T-helper 17 cell (primary cell): ENCODE data around the gene CLDN16. TPM values are rescaled to one million over a fixed set of nuclear protein-coding genes. Genes with fewer than 3 reads are reported as not detected.

Source experiments
- ATAC-seq: fragments of 150-1000 bp; cut with Tn5 transposase; 2 replicates; pipeline ENCODE4 v1.10.0; 2021; ENCODE audit warnings: mild to moderate bottlenecking, moderate library complexity
- DNase-seq, 3 donors: peaks; one replicate each; pipeline versions ENCODE4 v3.0.0 to v3.0.0-alpha.2; 2020 to 2021
- H3K9me3 ChIP-seq: one replicate; pipeline ENCODE4 v1.7.0; 2013; ENCODE audit warnings: low read length, mild to moderate bottlenecking; ENCODE audit not compliant: control insufficient read depth, poor library complexity, severe bottlenecking
- H3K27ac Mint-ChIP-seq: one replicate; pipeline ENCODE4 v1.8.0; 2022; ENCODE audit warnings: mild to moderate bottlenecking, moderate library complexity, mixed read lengths
- H3K27me3 Mint-ChIP-seq: one replicate; pipeline ENCODE4 v1.8.0; 2022; ENCODE audit warnings: mixed read lengths
- H3K36me3 Mint-ChIP-seq: one replicate; pipeline ENCODE4 v1.8.0; 2022; ENCODE audit warnings: low read depth, mixed read lengths
- H3K4me1 Mint-ChIP-seq: one replicate; pipeline ENCODE4 v1.8.0; 2022; ENCODE audit warnings: mild to moderate bottlenecking, mixed read lengths
- H3K4me3 Mint-ChIP-seq: one replicate; pipeline ENCODE4 v1.8.0; 2022; ENCODE audit warnings: mild to moderate bottlenecking, moderate library complexity, mixed read lengths
- total RNA-seq, 4 donors: library from RNA in 2 of 4; stranded (reverse) in 2 of 4; gene quantifications; one replicate each; pipeline ENCODE4 v1.2.3 and lab custom pipeline; 2022 to 2026

The CLDN16 gene, protein sequence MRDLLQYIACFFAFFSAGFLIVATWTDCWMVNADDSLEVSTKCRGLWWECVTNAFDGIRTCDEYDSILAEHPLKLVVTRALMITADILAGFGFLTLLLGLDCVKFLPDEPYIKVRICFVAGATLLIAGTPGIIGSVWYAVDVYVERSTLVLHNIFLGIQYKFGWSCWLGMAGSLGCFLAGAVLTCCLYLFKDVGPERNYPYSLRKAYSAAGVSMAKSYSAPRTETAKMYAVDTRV
- total RNA-seq (not detected), total RNA-seq (lab: John Stamatoyannopoulos, UW) (0 reads per million in 2 donors)

- H3K9me3 ChIP-seq = no peaks in the 10 kb centered on the region
- Mint-ChIP-seq H3K4me3 (no peak within 1 kb of the TSS), H3K27ac (no peak within 1 kb of the TSS), H3K36me3 (no peaks in the 10 kb centered on the region), H3K4me1 (no peaks in the 10 kb centered on the region), H3K27me3 (peaks cover 11% of the 10 kb centered on the region)
- no peak for ATAC-seq
- DNase-seq = no peak
Measured at GRCh38 chr3:190387578-190388213, at the start of gene CLDN16. Gene CLDN16, plus strand, starts transcription at chr3:190388163. Its CDS starts 167 bp downstream, at chr3:190388330.

- DNase-seq (no peak), ATAC-seq (no peak)
- Mint-ChIP-seq H3K27me3 (peaks cover 15% of the 10 kb centered on the region), H3K4me1 (peaks cover 3% of the 10 kb centered on the region), H3K27ac (no peak overlapping the region), H3K4me3 (no peak overlapping the region), H3K36me3 (peaks cover 4% of the 10 kb centered on the region)
- no peaks in the 10 kb centered on the region for H3K9me3 ChIP-seq
Measured at GRCh38 chr3:190338717-190339116, 49.2 kb upstream of the CLDN16 start.

DNA sequence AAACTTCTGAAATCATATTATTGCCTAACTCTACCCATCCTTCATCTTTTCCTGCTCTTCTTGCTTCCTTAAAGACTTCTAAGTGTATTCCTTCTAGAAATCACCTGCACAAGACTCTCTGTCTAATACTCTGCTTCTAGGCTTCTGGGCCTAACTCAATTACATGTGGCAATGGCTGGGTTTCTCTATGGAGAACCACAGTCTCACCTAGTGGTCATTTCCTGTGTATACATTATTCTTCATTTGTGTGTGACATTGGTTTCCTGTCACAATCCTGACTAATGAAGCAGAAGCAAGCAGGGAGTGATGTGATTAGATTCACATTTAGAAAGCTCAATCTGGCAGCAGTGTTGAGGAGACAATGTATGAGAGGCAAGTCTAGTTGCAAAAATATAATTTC lies 48.8 kb upstream of the CLDN16 start:
- H3K27me3 Mint-ChIP-seq = peaks cover 11% of the 10 kb centered on the region
- H3K4me1 Mint-ChIP-seq = peaks cover 3% of the 10 kb centered on the region
- ATAC-seq = no peak
- no peaks in the 10 kb centered on the region for H3K9me3 ChIP-seq
- H3K4me3 Mint-ChIP-seq = no peak overlapping the region
- DNase-seq = no peak
- no peak overlapping the region for H3K27ac Mint-ChIP-seq
- peaks cover 4% of the 10 kb centered on the region for H3K36me3 Mint-ChIP-seq

DNA sequence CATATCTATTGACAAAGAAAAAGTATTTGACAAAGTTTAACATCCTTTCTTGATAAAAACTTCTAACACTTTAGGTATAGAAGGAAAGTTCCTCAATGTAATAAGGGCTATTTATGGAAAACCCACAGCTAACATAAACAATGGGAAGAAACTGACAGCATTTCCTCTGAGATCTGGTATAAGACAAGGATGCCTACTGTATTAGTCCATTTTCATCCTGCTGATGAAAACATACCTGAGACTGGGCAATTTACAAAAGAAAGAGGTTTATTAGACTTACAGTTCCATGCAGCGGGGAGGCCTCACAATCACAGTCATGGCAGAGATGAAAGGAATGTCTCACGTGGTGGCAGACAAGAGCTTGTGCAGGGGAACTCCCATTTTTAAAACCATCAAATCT lies 47.9 kb upstream of the CLDN16 start:
- H3K27me3 Mint-ChIP-seq = peaks cover 11% of the 10 kb centered on the region
- DNase-seq = no peak
- no peak overlapping the region for H3K4me3 Mint-ChIP-seq
- no peaks in the 10 kb centered on the region for H3K9me3 ChIP-seq
- H3K4me1 Mint-ChIP-seq = peaks cover 5% of the 10 kb centered on the region
- ATAC-seq = no peak
- peaks cover 4% of the 10 kb centered on the region for H3K36me3 Mint-ChIP-seq
- no peak overlapping the region for H3K27ac Mint-ChIP-seq

- H3K9me3 ChIP-seq = no peaks in the 10 kb centered on the region
- peaks cover 16% of the 10 kb centered on the region for H3K27me3 Mint-ChIP-seq
- H3K27ac Mint-ChIP-seq = no peak overlapping the region
- H3K4me3 Mint-ChIP-seq = no peak overlapping the region
- DNase-seq = no peak
- H3K36me3 Mint-ChIP-seq = peaks cover 2% of the 10 kb centered on the region
- peaks cover 5% of the 10 kb centered on the region for H3K4me1 Mint-ChIP-seq
- no peak for ATAC-seq
Measured at GRCh38 chr3:190345027-190345821, 42.7 kb upstream of the CLDN16 start.

DNA sequence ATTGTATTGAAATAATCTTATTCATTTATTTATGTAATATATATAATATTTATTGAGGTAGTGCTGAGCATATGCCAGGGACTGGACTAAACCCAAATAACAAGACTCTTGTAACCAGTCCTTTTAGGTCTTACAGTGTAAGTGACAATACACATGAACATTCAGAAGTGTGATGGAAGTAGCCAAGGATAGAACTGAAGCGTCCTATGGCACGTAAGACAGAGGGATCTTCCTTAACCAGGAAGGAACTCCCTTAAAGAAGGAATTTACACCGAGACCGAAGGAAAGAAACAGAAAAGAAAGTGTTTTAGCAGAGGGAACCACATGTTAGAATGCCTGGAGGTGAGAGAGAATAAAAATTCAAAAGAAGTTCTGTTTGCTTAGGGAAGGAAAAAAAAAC lies 42.1 kb upstream of the CLDN16 start:
- Mint-ChIP-seq H3K27ac (no peak overlapping the region), H3K27me3 (peaks cover 16% of the 10 kb centered on the region), H3K4me1 (peaks cover 5% of the 10 kb centered on the region), H3K4me3 (no peak overlapping the region), H3K36me3 (peaks cover 2% of the 10 kb centered on the region)
- DNase-seq = no peak
- H3K9me3 ChIP-seq = no peaks in the 10 kb centered on the region
- no peak for ATAC-seq

DNA sequence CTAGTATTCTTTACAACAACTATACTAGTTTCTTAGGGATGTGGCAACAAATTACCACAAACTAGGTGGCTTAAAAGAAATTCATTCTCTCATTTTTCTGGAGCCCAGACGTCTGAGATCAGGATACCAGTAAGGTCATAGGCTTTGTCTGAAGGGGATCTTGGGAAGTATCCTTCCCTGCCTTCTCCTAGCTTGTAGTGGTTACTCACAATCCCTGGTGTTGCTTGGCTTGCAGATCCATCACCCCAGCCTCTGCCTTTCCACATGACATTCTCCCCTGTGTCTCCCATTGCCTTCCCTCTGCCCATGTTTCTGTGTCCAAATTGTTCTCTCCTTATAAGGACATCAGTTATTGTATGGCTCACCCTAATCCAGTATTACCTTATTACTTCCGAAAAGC lies 41.4 kb upstream of the CLDN16 start:
- no peak for ATAC-seq
- H3K27me3 Mint-ChIP-seq = peaks cover 16% of the 10 kb centered on the region
- H3K27ac Mint-ChIP-seq = no peak overlapping the region
- H3K4me1 Mint-ChIP-seq = peaks cover 5% of the 10 kb centered on the region
- no peak overlapping the region for H3K4me3 Mint-ChIP-seq
- H3K9me3 ChIP-seq = no peaks in the 10 kb centered on the region
- no peak for DNase-seq
- peaks cover 2% of the 10 kb centered on the region for H3K36me3 Mint-ChIP-seq

GRCh38 chr3:190352861-190353457 lies 35.0 kb upstream of the CLDN16 start:
- peaks cover 10% of the 10 kb centered on the region for H3K27me3 Mint-ChIP-seq
- no peak overlapping the region for H3K4me3 Mint-ChIP-seq
- no peak overlapping the region for H3K27ac Mint-ChIP-seq
- DNase-seq = no peak
- ATAC-seq = no peak
- no peaks in the 10 kb centered on the region for H3K36me3 Mint-ChIP-seq
- H3K4me1 Mint-ChIP-seq = no peaks in the 10 kb centered on the region
- H3K9me3 ChIP-seq = no peaks in the 10 kb centered on the region

- DNase-seq = no peak
- H3K27me3 Mint-ChIP-seq = peaks cover 11% of the 10 kb centered on the region
Measured at GRCh38 chr3:190356246-190356645, 31.7 kb upstream of the CLDN16 start.

GRCh38 chr3:190357468-190357867 lies 30.5 kb upstream of the CLDN16 start:
- DNase-seq (no peak), ATAC-seq (no peak)
- Mint-ChIP-seq H3K4me3 (no peak overlapping the region), H3K4me1 (peaks cover 4% of the 10 kb centered on the region), H3K27me3 (peaks cover 16% of the 10 kb centered on the region), H3K27ac (no peak overlapping the region), H3K36me3 (no peaks in the 10 kb centered on the region)
- H3K9me3 ChIP-seq = no peaks in the 10 kb centered on the region

More at GRCh38 chr3:190356246-190356645, 31.7 kb upstream of the CLDN16 start:
- H3K9me3 ChIP-seq = no peaks in the 10 kb centered on the region
- H3K4me3 Mint-ChIP-seq = no peak overlapping the region
- no peak for ATAC-seq
- no peak overlapping the region for H3K27ac Mint-ChIP-seq
- H3K36me3 Mint-ChIP-seq = no peaks in the 10 kb centered on the region
- H3K4me1 Mint-ChIP-seq = peaks cover 4% of the 10 kb centered on the region

DNA sequence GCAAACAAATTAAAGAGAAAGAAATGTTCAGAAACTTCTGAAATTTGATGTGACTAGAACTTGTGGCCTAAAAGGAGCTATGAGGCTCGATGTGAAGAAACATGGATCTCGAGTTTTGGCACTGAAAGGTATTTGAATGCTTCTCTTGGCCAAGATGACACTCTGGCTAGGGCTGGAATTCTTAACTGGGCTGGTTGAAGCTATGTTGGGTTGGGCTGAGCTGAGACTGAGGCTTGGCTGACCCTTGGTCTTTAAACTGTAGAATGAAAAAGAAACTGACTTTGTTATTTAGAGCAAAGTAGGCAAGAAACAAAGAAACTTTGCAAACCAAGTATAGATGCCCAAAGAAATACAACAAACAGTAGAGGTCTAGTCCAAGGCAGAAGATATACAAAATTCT lies 28.1 kb upstream of the CLDN16 start:
- H3K9me3 ChIP-seq = no peaks in the 10 kb centered on the region
- no peak for DNase-seq
- no peaks in the 10 kb centered on the region for H3K36me3 Mint-ChIP-seq
- peaks cover 4% of the 10 kb centered on the region for H3K4me1 Mint-ChIP-seq
- ATAC-seq = no peak
- peaks cover 21% of the 10 kb centered on the region for H3K27me3 Mint-ChIP-seq
- H3K27ac Mint-ChIP-seq = no peak overlapping the region
- no peak overlapping the region for H3K4me3 Mint-ChIP-seq

DNA sequence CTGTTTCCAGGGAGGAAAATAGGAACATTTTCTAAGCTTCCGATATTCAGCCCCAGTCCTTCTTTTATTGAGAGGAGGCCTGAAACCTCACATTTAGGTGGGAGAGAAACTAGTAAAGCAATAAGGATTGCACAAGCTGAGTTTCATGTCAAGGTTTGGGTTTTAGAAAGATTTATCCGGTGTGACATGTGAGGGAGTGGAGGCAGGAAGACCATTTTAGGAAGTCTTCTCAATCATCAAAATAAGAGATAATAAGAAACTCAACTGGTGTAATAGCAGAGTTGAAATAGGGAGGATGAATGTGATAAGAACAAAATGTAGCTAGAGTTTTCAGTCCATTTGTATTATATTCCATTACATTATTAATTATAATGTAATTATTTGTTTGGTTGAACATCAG lies 27.7 kb upstream of the CLDN16 start:
- DNase-seq (no peak), ATAC-seq (no peak)
- H3K27ac Mint-ChIP-seq = no peak overlapping the region
- H3K36me3 Mint-ChIP-seq = no peaks in the 10 kb centered on the region
- peaks cover 21% of the 10 kb centered on the region for H3K27me3 Mint-ChIP-seq
- peaks cover 4% of the 10 kb centered on the region for H3K4me1 Mint-ChIP-seq
- H3K9me3 ChIP-seq = no peaks in the 10 kb centered on the region
- H3K4me3 Mint-ChIP-seq = no peak overlapping the region

DNA sequence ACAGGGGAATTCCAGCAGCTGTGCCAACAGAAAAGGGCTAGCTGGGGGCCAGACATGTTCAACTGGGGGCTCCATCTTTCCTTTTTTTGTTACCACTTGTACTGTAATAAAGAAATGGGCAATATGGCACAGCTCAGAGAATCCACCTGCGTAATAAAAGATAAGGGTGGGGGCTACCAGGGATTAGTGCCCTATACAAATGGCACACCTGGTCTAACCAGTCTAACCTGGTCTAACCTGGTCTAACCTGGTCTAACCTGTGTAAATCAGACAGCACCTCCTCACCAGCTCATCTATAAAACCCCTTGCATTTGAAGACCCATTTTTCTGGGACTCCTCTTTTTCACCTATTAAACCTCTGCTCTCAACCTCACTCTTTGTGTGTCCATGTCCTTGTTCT lies 26.2 kb upstream of the CLDN16 start:
- DNase-seq (no peak), ATAC-seq (no peak)
- no peaks in the 10 kb centered on the region for H3K9me3 ChIP-seq
- Mint-ChIP-seq H3K4me1 (peaks cover 4% of the 10 kb centered on the region), H3K27ac (no peak overlapping the region), H3K36me3 (no peaks in the 10 kb centered on the region), H3K27me3 (peaks cover 21% of the 10 kb centered on the region), H3K4me3 (no peak overlapping the region)
